ENCODE results near the gene PTPRH.

The PTPRH gene

GRCh38 chr19:55255618-55256423 lies 46.5 kb upstream of the PTPRH start:
- no peak for TF ChIP-seq CTCF (IDR thresholded peaks at IDR 0.05; ENCODE audit: poor library complexity, severe bottlenecking)
- ATAC-seq (ENCODE audit: low read depth) (no peak), DNase-seq (ENCODE audit: low spot score) (no peak)
- peaks cover 23% of the 10 kb centered on the region for H3K4me1 ChIP-seq (ENCODE audit: insufficient read depth, poor library complexity, severe bottlenecking)
- no peaks in the 10 kb centered on the region for H3K9me3 ChIP-seq (ENCODE audit: severe bottlenecking)
- H3K36me3 ChIP-seq (ENCODE audit: low read depth), result peaks cover 18% of the 10 kb centered on the region
- H3K4me3 ChIP-seq (ENCODE audit: severe bottlenecking), result no peak overlapping the region
- H3K27ac ChIP-seq (ENCODE audit: poor library complexity, severe bottlenecking), result no peak overlapping the region
- H3K27me3 ChIP-seq (ENCODE audit: insufficient read depth, poor library complexity, severe bottlenecking), result no peaks in the 10 kb centered on the region

GRCh38 chr19:55254625-55254977 lies 45.3 kb upstream of the PTPRH start:
- TF ChIP-seq CTCF (IDR thresholded peaks at IDR 0.05; ENCODE audit: poor library complexity, severe bottlenecking), result no peak
- H3K27me3 ChIP-seq (ENCODE audit: insufficient read depth, poor library complexity, severe bottlenecking), result no peaks in the 10 kb centered on the region
- peaks cover 18% of the 10 kb centered on the region for H3K36me3 ChIP-seq (ENCODE audit: low read depth)
- DNase-seq (ENCODE audit: low spot score), result no peak
- H3K4me1 ChIP-seq (ENCODE audit: insufficient read depth, poor library complexity, severe bottlenecking), result peaks cover 19% of the 10 kb centered on the region
- no peak overlapping the region for H3K4me3 ChIP-seq (ENCODE audit: severe bottlenecking)
- H3K27ac ChIP-seq (ENCODE audit: poor library complexity, severe bottlenecking), result no peak overlapping the region
- H3K9me3 ChIP-seq (ENCODE audit: severe bottlenecking), result no peaks in the 10 kb centered on the region
- ATAC-seq (ENCODE audit: low read depth), result no peak

- H3K9me3 ChIP-seq (ENCODE audit: severe bottlenecking), result no peaks in the 10 kb centered on the region
- no peak for DNase-seq (ENCODE audit: low spot score)
- no peak for TF ChIP-seq CTCF (IDR thresholded peaks at IDR 0.05; ENCODE audit: poor library complexity, severe bottlenecking)
- peaks cover 18% of the 10 kb centered on the region for H3K4me1 ChIP-seq (ENCODE audit: insufficient read depth, poor library complexity, severe bottlenecking)
- H3K4me3 ChIP-seq (ENCODE audit: severe bottlenecking), result no peak overlapping the region
- ATAC-seq (ENCODE audit: low read depth), result no peak
- no peaks in the 10 kb centered on the region for H3K27me3 ChIP-seq (ENCODE audit: insufficient read depth, poor library complexity, severe bottlenecking)
- H3K36me3 ChIP-seq (ENCODE audit: low read depth), result peaks cover 18% of the 10 kb centered on the region
- H3K27ac ChIP-seq (ENCODE audit: poor library complexity, severe bottlenecking), result no peak overlapping the region
These were observed 44.7 kb upstream of the PTPRH start for GRCh38 chr19:55253842-55254624.

- no peak for TF ChIP-seq CTCF (IDR thresholded peaks at IDR 0.05; ENCODE audit: poor library complexity, severe bottlenecking)
- H3K4me1 ChIP-seq (ENCODE audit: insufficient read depth, poor library complexity, severe bottlenecking), result peaks cover 18% of the 10 kb centered on the region
- H3K27me3 ChIP-seq (ENCODE audit: insufficient read depth, poor library complexity, severe bottlenecking), result no peaks in the 10 kb centered on the region
- DNase-seq (ENCODE audit: low spot score), result no peak
- H3K4me3 ChIP-seq (ENCODE audit: severe bottlenecking), result no peak overlapping the region
- ATAC-seq (ENCODE audit: low read depth), result no peak
- H3K36me3 ChIP-seq (ENCODE audit: low read depth), result peaks cover 18% of the 10 kb centered on the region
- H3K9me3 ChIP-seq (ENCODE audit: severe bottlenecking), result no peaks in the 10 kb centered on the region
- H3K27ac ChIP-seq (ENCODE audit: poor library complexity, severe bottlenecking), result no peak overlapping the region
These were observed 43.7 kb upstream of the PTPRH start for GRCh38 chr19:55252760-55253663.

Data from RWPE2 (cell line).